ENCODE results near the gene TRIM37. TPM values are rescaled to one million over a fixed set of nuclear protein-coding genes. Genes with fewer than 3 reads are reported as not detected.

Gene TRIM37
- total RNA-seq, result 10 to 100 TPM; 26.3 to 31.1 TPM

GRCh38 chr17:59106463-59107305, at the start of gene TRIM37:
TSS of gene TRIM37 (minus strand) at chr17:59106880. CDS start at chr17:59106461, 419 bp downstream.
- peak; percentile 99 to 100 for DNase-seq
- H3K27ac Mint-ChIP-seq, result peak within 1 kb of the TSS; percentile 96
- peaks cover 70% of the 10 kb centered on the region for H3K4me1 Mint-ChIP-seq (ENCODE audit: low read depth)
- peaks cover 6 to 18% of the 10 kb centered on the region in 2 donors for H3K36me3 Mint-ChIP-seq (ENCODE audit: insufficient read depth in 2 of 2)
- H3K9me3 Mint-ChIP-seq, result no peaks in the 10 kb centered on the region
- H3K27me3 Mint-ChIP-seq (ENCODE audit: low read depth), result no peaks in the 10 kb centered on the region
- peak within 1 kb of the TSS; percentile 97 to 99 for H3K4me3 Mint-ChIP-seq
- peak; percentile 95 for ATAC-seq (replicated peaks in 1 of 2)

- ATAC-seq (replicated peaks in 1 of 2) (peak; percentile 89 to 90), DNase-seq (peak; percentile 89 to 96)
- H3K27ac Mint-ChIP-seq, result no peak within 1 kb of the TSS
- H3K36me3 Mint-ChIP-seq (ENCODE audit: insufficient read depth in 2 of 2), result peaks cover 0 to 6% of the 10 kb centered on the region in 2 donors
- H3K4me3 Mint-ChIP-seq, result no peak within 1 kb of the TSS
- H3K4me1 Mint-ChIP-seq (ENCODE audit: low read depth), result peaks cover 50% of the 10 kb centered on the region
- no peaks in the 10 kb centered on the region for H3K9me3 Mint-ChIP-seq
- no peaks in the 10 kb centered on the region for H3K27me3 Mint-ChIP-seq (ENCODE audit: low read depth)
Observed at GRCh38 chr17:59155439-59156177, 48.9 kb upstream of the TRIM37 start, which contains the start of gene PRR11. TSS of gene PRR11 (plus strand) at chr17:59155746. CDS start at chr17:59169753, 14,007 bp downstream.

- H3K9me3 Mint-ChIP-seq, result no peaks in the 10 kb centered on the region
- H3K4me3 Mint-ChIP-seq, result no peak within 1 kb of the TSS
- H3K36me3 Mint-ChIP-seq (ENCODE audit: insufficient read depth in 2 of 2), result peaks cover 0 to 6% of the 10 kb centered on the region in 2 donors
- peaks cover 51% of the 10 kb centered on the region for H3K4me1 Mint-ChIP-seq (ENCODE audit: low read depth)
- H3K27ac Mint-ChIP-seq, result no peak within 1 kb of the TSS
- ATAC-seq (replicated peaks in 1 of 2) (peak; percentile 87), DNase-seq (peak; percentile 95 to 98)
- no peaks in the 10 kb centered on the region for H3K27me3 Mint-ChIP-seq (ENCODE audit: low read depth)
Observed at GRCh38 chr17:59154721-59155438, 48.2 kb upstream of the TRIM37 start, which contains the start of gene SKA2. TSS of gene SKA2 (minus strand) at chr17:59155186. CDS start at chr17:59155163, 23 bp downstream.

- Mint-ChIP-seq H3K27me3 (ENCODE audit: low read depth) (no peaks in the 10 kb centered on the region), H3K4me1 (ENCODE audit: low read depth) (peaks cover 57% of the 10 kb centered on the region), H3K27ac (no peak overlapping the region), H3K36me3 (ENCODE audit: insufficient read depth in 2 of 2) (peaks cover 0 to 6% of the 10 kb centered on the region in 2 donors), H3K9me3 (no peaks in the 10 kb centered on the region), H3K4me3 (no peak overlapping the region)
- DNase-seq, result peak; percentile 41 to 54
- ATAC-seq (replicated peaks in 1 of 2), result no peak
Observed at GRCh38 chr17:59154292-59154720, 47.6 kb upstream of the TRIM37 start.

- Mint-ChIP-seq H3K4me1 (ENCODE audit: low read depth) (peaks cover 50% of the 10 kb centered on the region), H3K27ac (peak overlapping the region; percentile 76), H3K4me3 (no peak overlapping the region), H3K27me3 (ENCODE audit: low read depth) (no peaks in the 10 kb centered on the region), H3K9me3 (no peaks in the 10 kb centered on the region), H3K36me3 (ENCODE audit: insufficient read depth in 2 of 2) (peaks cover 0 to 6% of the 10 kb centered on the region in 2 donors)
- DNase-seq (no peak), ATAC-seq (replicated peaks in 1 of 2) (no peak)
Observed at GRCh38 chr17:59152925-59153324, 46.2 kb upstream of the TRIM37 start.

- peaks cover 0 to 6% of the 10 kb centered on the region in 2 donors for H3K36me3 Mint-ChIP-seq (ENCODE audit: insufficient read depth in 2 of 2)
- ATAC-seq (replicated peaks in 1 of 2) (no peak), DNase-seq (no peak)
- H3K4me1 Mint-ChIP-seq (ENCODE audit: low read depth), result peaks cover 41% of the 10 kb centered on the region
- no peaks in the 10 kb centered on the region for H3K9me3 Mint-ChIP-seq
- peak overlapping the region; percentile 12 to 54 for H3K4me3 Mint-ChIP-seq
- H3K27me3 Mint-ChIP-seq (ENCODE audit: low read depth), result no peaks in the 10 kb centered on the region
- peak overlapping the region; percentile 71 for H3K27ac Mint-ChIP-seq
Observed at GRCh38 chr17:59151591-59151990, 44.9 kb upstream of the TRIM37 start.

GRCh38 chr17:59151006-59151405, 44.3 kb upstream of the TRIM37 start:
- H3K36me3 Mint-ChIP-seq (ENCODE audit: insufficient read depth in 2 of 2), result peaks cover 0 to 6% of the 10 kb centered on the region in 2 donors
- no peak for ATAC-seq (replicated peaks in 1 of 2)
- DNase-seq, result no peak
- no peaks in the 10 kb centered on the region for H3K27me3 Mint-ChIP-seq (ENCODE audit: low read depth)
- H3K4me3 Mint-ChIP-seq, result peak overlapping the region in 1 of 2 donors; percentile 18
- H3K4me1 Mint-ChIP-seq (ENCODE audit: low read depth), result peaks cover 41% of the 10 kb centered on the region
- no peak overlapping the region for H3K27ac Mint-ChIP-seq
- H3K9me3 Mint-ChIP-seq, result no peaks in the 10 kb centered on the region

GRCh38 chr17:59149841-59150511, 43.3 kb upstream of the TRIM37 start:
- Mint-ChIP-seq H3K4me1 (ENCODE audit: low read depth) (peaks cover 50% of the 10 kb centered on the region), H3K9me3 (no peaks in the 10 kb centered on the region), H3K4me3 (peak overlapping the region in 1 of 2 donors; percentile 12), H3K27ac (peak overlapping the region; percentile 48), H3K27me3 (ENCODE audit: low read depth) (no peaks in the 10 kb centered on the region), H3K36me3 (ENCODE audit: insufficient read depth in 2 of 2) (peaks cover 0 to 6% of the 10 kb centered on the region in 2 donors)
- ATAC-seq (replicated peaks in 1 of 2), result peak; percentile 41 to 56
- peak; percentile 11 to 17 for DNase-seq

GRCh38 chr17:59149051-59149450, 42.4 kb upstream of the TRIM37 start:
- no peak overlapping the region for H3K27ac Mint-ChIP-seq
- peaks cover 0 to 11% of the 10 kb centered on the region in 2 donors for H3K36me3 Mint-ChIP-seq (ENCODE audit: insufficient read depth in 2 of 2)
- H3K9me3 Mint-ChIP-seq, result no peaks in the 10 kb centered on the region

GRCh38 chr17:59145571-59146096, 39.0 kb upstream of the TRIM37 start:
- ATAC-seq (replicated peaks in 1 of 2) (no peak), DNase-seq (no peak)
- Mint-ChIP-seq H3K27ac (peak overlapping the region; percentile 74), H3K4me3 (no peak overlapping the region), H3K4me1 (ENCODE audit: low read depth) (peaks cover 19% of the 10 kb centered on the region), H3K27me3 (ENCODE audit: low read depth) (no peaks in the 10 kb centered on the region), H3K36me3 (ENCODE audit: insufficient read depth in 2 of 2) (peaks cover 0 to 6% of the 10 kb centered on the region in 2 donors), H3K9me3 (no peaks in the 10 kb centered on the region)

More at GRCh38 chr17:59149051-59149450, 42.4 kb upstream of the TRIM37 start:
- no peak for ATAC-seq (replicated peaks in 1 of 2)
- Mint-ChIP-seq H3K4me1 (ENCODE audit: low read depth) (peaks cover 47% of the 10 kb centered on the region), H3K27me3 (ENCODE audit: low read depth) (no peaks in the 10 kb centered on the region), H3K4me3 (no peak overlapping the region)
- DNase-seq, result no peak

GRCh38 chr17:59141860-59142259, 35.2 kb upstream of the TRIM37 start:
- no peak overlapping the region for H3K4me3 Mint-ChIP-seq
- no peak overlapping the region for H3K27ac Mint-ChIP-seq
- no peaks in the 10 kb centered on the region for H3K9me3 Mint-ChIP-seq
- H3K27me3 Mint-ChIP-seq (ENCODE audit: low read depth), result no peaks in the 10 kb centered on the region
- peaks cover 0 to 8% of the 10 kb centered on the region in 2 donors for H3K36me3 Mint-ChIP-seq (ENCODE audit: insufficient read depth in 2 of 2)
- no peak for DNase-seq
- peaks cover 8% of the 10 kb centered on the region for H3K4me1 Mint-ChIP-seq (ENCODE audit: low read depth)
- no peak for ATAC-seq (replicated peaks in 1 of 2)

GRCh38 chr17:59139939-59140338, 33.3 kb upstream of the TRIM37 start:
- Mint-ChIP-seq H3K36me3 (ENCODE audit: insufficient read depth in 2 of 2) (peaks cover 0 to 8% of the 10 kb centered on the region in 2 donors), H3K27me3 (ENCODE audit: low read depth) (no peaks in the 10 kb centered on the region), H3K4me3 (no peak overlapping the region), H3K4me1 (ENCODE audit: low read depth) (no peaks in the 10 kb centered on the region), H3K9me3 (no peaks in the 10 kb centered on the region), H3K27ac (no peak overlapping the region)
- DNase-seq, result no peak
- ATAC-seq (replicated peaks in 1 of 2), result no peak
